ENCODE measurements around the gene SAC3D1.
"Not testable (repeated sequence)": the region's sequence is repeated elsewhere in the genome, so short reads cannot be mapped to it uniquely, and the experiment has no call there.

Gene SAC3D1

DNA sequence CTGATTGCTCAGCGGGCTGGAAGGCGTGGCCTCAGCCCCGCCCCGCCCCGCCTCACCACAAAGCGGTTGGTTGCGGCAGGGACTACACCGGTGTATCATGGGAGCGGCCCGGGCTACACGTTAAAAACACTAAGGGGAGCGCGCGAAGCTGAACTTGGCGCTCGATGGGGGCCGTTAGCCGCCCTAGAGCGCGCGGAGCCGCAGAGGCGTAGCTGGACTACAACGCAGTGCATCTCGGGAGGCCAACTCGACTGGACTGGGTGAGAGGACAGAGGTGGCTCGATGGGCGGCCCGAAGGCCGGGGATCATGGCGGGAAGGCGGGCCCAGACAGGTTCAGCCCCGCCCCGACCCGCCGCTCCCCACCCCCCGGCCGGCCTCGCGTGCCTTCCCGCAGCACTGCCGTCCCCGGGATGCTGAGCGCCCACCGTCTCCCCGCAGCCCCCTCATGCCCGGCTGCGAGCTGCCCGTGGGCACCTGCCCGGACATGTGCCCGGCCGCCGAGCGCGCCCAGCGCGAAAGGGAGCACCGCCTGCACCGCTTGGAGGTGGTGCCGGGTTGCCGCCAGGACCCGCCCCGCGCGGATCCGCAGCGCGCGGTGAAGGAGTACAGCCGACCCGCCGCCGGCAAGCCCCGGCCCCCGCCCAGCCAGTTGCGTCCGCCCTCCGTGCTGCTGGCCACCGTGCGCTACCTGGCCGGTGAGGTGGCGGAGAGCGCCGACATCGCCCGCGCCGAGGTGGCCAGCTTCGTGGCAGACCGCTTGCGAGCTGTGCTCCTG is at the start of gene SAC3D1:
SAC3D1 (plus strand) TSS at position 364 of the 776 bp plus-strand sequence; CDS start at position 447, 83 bp downstream.
- peak; percentile 94 to 99 for DNase-seq

GRCh38 chr11:64994318-64994717 is 46.7 kb upstream of the SAC3D1 start:
- DNase-seq, result no peak

- DNase-seq, result no peak
Measured at GRCh38 chr11:64996327-64996709, 44.7 kb upstream of the SAC3D1 start.

GRCh38 chr11:64996710-64997380 is 44.2 kb upstream of the SAC3D1 start, which contains the start of gene BATF2:
BATF2 (minus strand) TSS chr11:64996971; CDS start chr11:64996914, 57 bp downstream.
- no peak for DNase-seq

DNA sequence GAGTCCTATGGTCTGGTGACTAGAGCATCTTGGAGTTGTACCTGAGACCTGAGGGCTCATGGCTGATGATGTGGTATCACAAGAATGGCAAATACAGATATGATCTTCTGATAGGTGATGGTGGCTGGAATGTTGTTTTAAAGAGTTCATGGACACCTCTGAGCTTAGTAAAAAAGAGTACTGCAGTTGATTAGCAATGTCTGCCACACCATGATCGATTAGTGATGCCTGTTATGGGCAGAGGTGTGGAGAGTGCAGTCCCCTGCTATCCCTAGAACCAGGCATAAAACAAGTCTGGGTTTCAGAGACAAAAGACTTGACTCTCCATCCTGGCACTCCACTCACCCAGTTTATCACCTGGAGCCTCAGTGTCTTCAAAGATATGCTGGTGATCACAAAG is 42.9 kb upstream of the SAC3D1 start:
- DNase-seq, result peak in 1 of 2 experiments; percentile 7

DNA sequence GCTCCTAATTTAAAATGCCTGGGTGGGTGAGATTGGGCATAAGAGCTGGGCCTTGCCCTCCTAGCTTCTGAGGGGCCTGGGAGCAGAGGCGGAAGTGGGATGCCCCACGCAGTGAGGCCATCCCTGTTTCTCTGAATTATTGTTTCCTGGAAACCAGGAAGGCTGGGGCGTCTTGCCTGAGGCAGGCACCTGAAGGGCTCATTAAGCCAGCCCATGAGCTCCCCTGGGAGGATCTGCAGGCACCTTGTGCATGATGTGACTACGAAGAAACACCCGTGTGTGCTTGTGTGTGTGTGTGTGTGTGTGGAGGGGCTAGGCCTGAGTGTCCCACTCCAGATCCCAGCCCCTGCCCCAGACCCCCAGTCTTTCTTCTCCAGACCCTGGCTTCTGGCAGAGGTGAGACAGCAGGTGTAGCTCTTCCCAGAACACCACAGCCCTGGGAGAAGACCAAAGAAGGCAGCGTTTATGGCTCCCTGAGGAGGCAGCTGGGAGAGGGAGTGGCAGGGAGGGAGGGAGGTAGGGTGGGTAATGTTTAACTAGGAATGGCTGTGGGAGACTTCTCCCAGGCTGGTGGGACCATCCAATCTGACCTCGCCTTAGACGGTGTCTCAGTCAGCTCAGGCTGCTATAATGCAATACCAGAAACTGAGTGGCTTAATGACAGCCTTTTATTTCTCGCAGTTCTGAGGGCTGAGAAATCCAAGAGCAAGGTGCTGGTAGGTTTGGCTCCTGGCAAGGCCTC is 42.1 kb upstream of the SAC3D1 start:
- DNase-seq, result no peak

GRCh38 chr11:64999478-64999877 is 41.5 kb upstream of the SAC3D1 start:
- DNase-seq, result no peak

DNA sequence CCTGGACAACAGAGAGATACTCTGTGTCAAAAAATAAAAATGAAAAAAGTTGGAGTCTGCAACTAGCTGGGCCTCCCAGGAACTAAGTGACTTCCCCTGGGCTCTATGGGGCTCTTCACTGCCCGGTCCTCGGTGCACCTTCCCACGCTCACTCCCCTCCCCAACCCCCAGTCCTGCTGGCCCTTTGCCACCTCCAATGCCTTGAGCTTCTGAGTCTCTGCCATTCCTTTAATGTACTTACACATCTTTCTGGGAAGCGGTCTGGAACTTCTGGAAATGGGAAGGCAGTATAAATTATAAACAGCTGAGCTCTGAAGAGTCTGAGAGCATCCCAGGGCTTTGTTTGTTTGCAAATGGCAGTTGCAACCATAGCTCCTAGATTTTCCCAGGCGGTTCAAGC is 38.3 kb upstream of the SAC3D1 start:
- DNase-seq, result no peak

GRCh38 chr11:65003282-65003681 is 37.7 kb upstream of the SAC3D1 start:
- DNase-seq, result no peak

- not testable (repeated sequence) for DNase-seq
Measured at GRCh38 chr11:65003968-65004367, 37.0 kb upstream of the SAC3D1 start.

DNA sequence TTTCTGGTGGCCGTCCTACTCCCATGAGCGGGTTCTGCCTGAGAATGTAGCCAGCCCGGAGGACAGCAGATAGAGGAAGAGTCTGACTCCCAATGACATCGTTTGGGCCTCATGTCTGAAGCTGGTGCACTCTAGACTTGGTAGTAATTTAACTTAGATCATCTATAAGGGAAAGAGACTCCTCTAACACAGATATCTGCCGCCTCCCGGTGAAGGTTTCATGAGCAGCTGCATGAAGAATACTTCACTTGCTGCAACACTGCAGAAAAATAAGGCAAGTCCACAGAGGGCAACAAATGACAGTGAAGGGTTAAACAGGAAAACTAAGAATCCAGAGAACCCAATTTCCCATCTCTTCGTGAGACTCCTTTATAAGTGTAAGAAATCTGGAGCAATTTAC is 33.0 kb upstream of the SAC3D1 start:
- DNase-seq, result no peak

- DNase-seq, result no peak
Measured at GRCh38 chr11:65008873-65009272, 32.1 kb upstream of the SAC3D1 start.

DNA sequence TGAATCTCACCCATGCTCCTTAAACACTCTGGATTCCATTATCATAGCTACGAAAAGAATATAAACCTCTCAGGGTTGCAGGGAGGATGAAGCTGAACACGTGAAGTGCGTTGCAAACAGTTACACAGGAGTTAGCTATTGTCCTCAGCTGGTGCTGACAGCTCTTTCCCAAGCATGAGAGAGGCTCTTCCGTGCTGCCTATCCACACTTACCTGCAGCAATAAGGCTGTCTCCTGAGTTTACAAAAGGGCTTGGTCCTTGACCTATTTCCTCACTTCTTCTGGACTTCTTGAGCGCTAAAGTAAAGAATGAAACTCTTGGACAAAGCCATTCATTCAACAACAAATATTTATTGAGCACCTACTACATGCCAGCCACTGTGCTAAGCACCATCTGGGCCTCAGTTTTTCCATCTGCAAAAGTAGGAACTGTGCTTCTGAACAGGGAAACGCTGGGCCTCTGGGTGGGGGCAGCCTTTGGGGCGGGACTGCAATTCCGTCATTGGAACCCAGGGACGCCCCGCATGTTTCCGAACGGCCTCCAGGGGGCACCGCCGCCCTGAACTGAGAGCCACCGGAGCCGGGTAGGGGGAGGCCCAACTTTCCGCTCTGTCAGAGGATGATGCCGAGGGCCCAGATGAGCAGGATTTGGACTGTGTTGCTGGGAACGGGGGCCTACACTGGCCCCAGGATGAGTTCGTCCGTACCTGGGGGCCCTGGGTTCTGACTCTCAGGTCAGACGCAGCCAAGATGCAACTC is 27.7 kb upstream of the SAC3D1 start:
- peak; percentile 76 to 92 for DNase-seq

DNA sequence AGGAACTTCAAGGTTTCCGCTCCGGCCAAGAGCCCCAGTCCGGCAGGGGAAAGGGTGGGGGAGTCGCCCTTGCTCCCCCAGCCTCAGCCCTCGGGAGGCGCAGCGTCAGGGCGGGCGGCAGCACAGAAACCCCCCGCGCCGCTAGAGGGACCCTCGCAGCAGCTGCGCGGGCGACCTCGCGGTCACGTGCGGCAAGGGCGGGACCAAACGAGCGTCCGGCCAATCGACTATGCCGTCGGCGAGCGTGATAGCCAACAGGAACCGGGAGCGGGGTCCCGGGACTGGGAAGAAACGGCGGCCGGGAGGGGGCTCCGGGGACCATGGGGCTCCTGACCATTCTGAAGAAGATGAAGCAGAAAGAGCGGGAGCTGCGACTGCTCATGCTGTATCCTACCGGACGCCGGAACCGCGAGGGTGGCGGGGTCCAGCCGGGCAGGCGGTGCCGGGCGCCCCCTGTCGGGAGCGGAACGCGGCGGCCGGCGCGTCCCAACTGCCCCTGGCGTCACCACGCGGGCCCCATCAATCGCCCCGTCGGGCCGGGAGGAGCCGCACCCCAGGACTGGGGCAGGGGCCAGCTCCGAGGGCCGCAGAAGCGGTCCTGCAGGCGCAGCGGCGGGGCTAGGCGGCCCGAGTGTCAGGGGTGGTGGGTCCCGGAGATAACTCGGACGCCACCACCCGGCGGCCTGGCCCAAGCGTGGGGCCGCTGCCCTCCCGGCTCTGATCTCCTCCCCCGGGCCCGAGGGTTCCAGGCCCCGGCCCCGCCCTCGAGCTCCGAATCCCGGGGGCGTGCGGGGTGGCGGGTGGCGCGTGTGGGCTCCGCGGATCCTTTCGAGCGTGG is 26.9 kb upstream of the SAC3D1 start, which contains the start of gene ARL2:
ARL2 (plus strand) TSS at position 273 of the 838 bp plus-strand sequence; CDS start at position 321, 48 bp downstream.
- DNase-seq, result peak; percentile 84 to 94

GRCh38 chr11:65014726-65015227 is 26.2 kb upstream of the SAC3D1 start:
- DNase-seq, result no peak

- no peak for DNase-seq
Measured at GRCh38 chr11:65016705-65017104, 24.3 kb upstream of the SAC3D1 start.

- DNase-seq, result no peak
Measured at GRCh38 chr11:65017937-65018336, 23.1 kb upstream of the SAC3D1 start.

- DNase-seq, result no peak
Measured at GRCh38 chr11:65019824-65020223, 21.2 kb upstream of the SAC3D1 start.

DNA sequence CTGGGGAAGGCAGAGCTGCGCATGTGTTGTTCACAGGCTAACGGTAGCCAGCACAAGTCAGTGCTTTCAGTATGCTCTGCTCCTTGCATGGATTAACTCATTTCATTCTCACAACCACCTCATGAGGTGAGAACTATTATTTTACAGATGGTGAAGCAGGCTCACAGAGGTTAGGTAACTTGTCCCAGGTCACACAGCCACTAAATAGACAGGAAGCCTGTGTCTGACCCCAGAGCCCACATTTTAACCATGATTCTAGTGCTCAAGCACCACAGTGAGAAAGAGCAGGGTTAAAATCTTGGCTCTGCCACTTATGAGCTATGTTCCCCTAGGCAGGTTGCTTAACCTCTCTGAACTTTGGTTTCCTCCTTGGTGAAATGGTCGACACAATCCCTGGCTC is 20.0 kb upstream of the SAC3D1 start:
- no peak for DNase-seq

GRCh38 chr11:65021509-65021908 is 19.5 kb upstream of the SAC3D1 start:
- DNase-seq, result no peak

- DNase-seq, result not testable (repeated sequence)
Measured at GRCh38 chr11:65023502-65023901, 17.5 kb upstream of the SAC3D1 start.

All from NCI-H446 (cell line).